HepG2 (cell line): ENCODE data around the gene ERLIN1. TPM values are rescaled to one million over a fixed set of nuclear protein-coding genes. Genes with fewer than 3 reads are reported as not detected.

Experiments used
- CBFB ChIP-seq: sonication (generic); formaldehyde crosslinking; IDR thresholded peaks from 2 replicates; pipeline ENCODE4 v1.4.0; 2020; ENCODE audit warnings: missing genetic modification reagents
- HHEX ChIP-seq: IDR thresholded peaks from 2 replicates; pipeline ENCODE4 v1.6.1; 2016; ENCODE audit warnings: control low read depth
- MAZ ChIP-seq, 2 experiments: sonication (generic) in 1 of 2; formaldehyde crosslinking in 1 of 2; IDR thresholded peaks; 2 replicates each; pipeline versions ENCODE4 v1.5.0 to v1.6.1; 2012 to 2020; ENCODE audit warnings: low read depth in 2 of 2, mild to moderate bottlenecking in 2 of 2, borderline replicate concordance in 1 of 2, improper control_type of control experiment in 1 of 2, low read length in 1 of 2, missing genetic modification reagents in 1 of 2, moderate library complexity in 1 of 2
- MTA1 ChIP-seq: sonication (generic); formaldehyde crosslinking; IDR thresholded peaks from 2 replicates; pipeline ENCODE4 v1.4.0; 2020; ENCODE audit warnings: missing genetic modification reagents, mild to moderate bottlenecking, borderline replicate concordance
- MZF1 ChIP-seq: sonication (generic); formaldehyde crosslinking; IDR thresholded peaks from 2 replicates; pipeline ENCODE4 v1.8.1; 2023; ENCODE audit warnings: mild to moderate bottlenecking, missing genetic modification reagents, borderline replicate concordance
- NR2F6 ChIP-seq, 2 experiments: IDR thresholded peaks; 2 replicates each; pipeline ENCODE4 v1.6.1; 2016; ENCODE audit warnings: antibody characterized with exemption in 1 of 2, mild to moderate bottlenecking in 1 of 2
- RARG ChIP-seq: sonication (generic); formaldehyde crosslinking; IDR thresholded peaks from 2 replicates; pipeline ENCODE4 v1.4.0; 2020; ENCODE audit warnings: low read depth, mild to moderate bottlenecking, missing genetic modification reagents
- SNRNP70 ChIP-seq: fragments of 200-400 bp; formaldehyde crosslinking; IDR thresholded peaks from 2 replicates; pipeline ENCODE4 v1.6.1; 2017; ENCODE audit warnings: mild to moderate bottlenecking, low read depth, low read length, moderate library complexity
- STAT5B ChIP-seq: sonication (generic); formaldehyde crosslinking; IDR thresholded peaks from 2 replicates; pipeline ENCODE4 v1.4.0; 2020; ENCODE audit warnings: missing genetic modification reagents
- TRIM22 ChIP-seq: fragments of 450-650 bp; IDR thresholded peaks from 2 replicates; pipeline ENCODE4 v1.6.1; 2017
- U2AF2 ChIP-seq: fragments of 200-400 bp; formaldehyde crosslinking; IDR thresholded peaks from 2 replicates; pipeline ENCODE4 v1.6.1; 2017; ENCODE audit warnings: low read depth, mild to moderate bottlenecking, low read length
- ZFP90 ChIP-seq: sonication (generic); formaldehyde crosslinking; IDR thresholded peaks from 2 replicates; pipeline ENCODE4 v1.8.0; 2022; ENCODE audit warnings: missing genetic modification reagents, mild to moderate bottlenecking, inconsistent platforms, borderline replicate concordance
- ZNF101 ChIP-seq: sonication (generic); formaldehyde crosslinking; IDR thresholded peaks from 2 replicates; pipeline ENCODE4 v1.4.0; 2020; ENCODE audit warnings: mild to moderate bottlenecking, low read depth, missing genetic modification reagents, borderline replicate concordance
- ZNF317 ChIP-seq: sonication (generic); formaldehyde crosslinking; IDR thresholded peaks from 2 replicates; pipeline ENCODE4 v1.5.0; 2020; ENCODE audit warnings: mild to moderate bottlenecking, missing genetic modification reagents
- ZNF484 ChIP-seq: sonication (generic); formaldehyde crosslinking; IDR thresholded peaks from 2 replicates; pipeline ENCODE4 v1.5.1; 2020; ENCODE audit warnings: mild to moderate bottlenecking, low read depth, missing genetic modification reagents, borderline replicate concordance
- ZNF556 ChIP-seq: sonication (generic); formaldehyde crosslinking; IDR thresholded peaks from 2 replicates; pipeline ENCODE4 v1.4.0; 2020; ENCODE audit warnings: mild to moderate bottlenecking, missing genetic modification reagents, borderline replicate concordance
- ZNF737 ChIP-seq: sonication (generic); formaldehyde crosslinking; IDR thresholded peaks from 2 replicates; pipeline ENCODE4 v1.5.0; 2020; ENCODE audit warnings: missing genetic modification reagents, mild to moderate bottlenecking, borderline replicate concordance
- ZNF740 ChIP-seq: sonication (generic); formaldehyde crosslinking; IDR thresholded peaks from 2 replicates; pipeline ENCODE4 v1.4.0; 2020; ENCODE audit warnings: missing genetic modification reagents
- ZNF749 ChIP-seq: sonication (generic); formaldehyde crosslinking; IDR thresholded peaks from 2 replicates; pipeline ENCODE4 v1.8.0; 2022; ENCODE audit warnings: mild to moderate bottlenecking, missing genetic modification reagents, moderate library complexity, borderline replicate concordance
- ZNF891 ChIP-seq: sonication (generic); formaldehyde crosslinking; IDR thresholded peaks from 2 replicates; pipeline ENCODE4 v1.5.0; 2020; ENCODE audit warnings: mild to moderate bottlenecking, missing genetic modification reagents
- polyA plus RNA-seq, 8 experiments: library from polyadenylated mRNA; depleted of rRNA in 3 of 8; stranded (reverse) in 7 of 8; unstranded in 1 of 8; fragments of >200 nt; fragmentation: Illumina TruSeq in 4 of 8; extraction: Trizol in 4 of 8; gene quantifications; 2 replicates each; pipeline versions ENCODE4 v1.2.1 to v1.2.3, GENCODE V29; 2011 to 2016; ENCODE audit warnings: low read depth in 4 of 8, missing spikeins in 1 of 8, mixed read lengths in 1 of 8; ENCODE audit not compliant: insufficient read depth in 1 of 8
- total RNA-seq, 5 experiments: library from RNA; depleted of rRNA; stranded (reverse); fragments of >200 nt; fragmentation: Illumina TruSeq; extraction: Trizol; gene quantifications; 2 replicates each; pipeline ENCODE4 v1.2.3, GENCODE V29; 2016; ENCODE audit warnings: low read depth in 1 of 5
- TF ChIP-seq, protein P1 (sequence below): sonication (generic); formaldehyde crosslinking; IDR thresholded peaks from 2 replicates; pipeline ENCODE4 v1.5.1; 2020; ENCODE audit warnings: mild to moderate bottlenecking, missing genetic modification reagents, moderate library complexity

The ERLIN1 gene
- total and polyA plus RNA-seq, 2 of the 13 experiments (the other 11 are each of a cell fraction or from before 2014, with no cell fraction given): 56.8 to 69.3 TPM

DNA sequence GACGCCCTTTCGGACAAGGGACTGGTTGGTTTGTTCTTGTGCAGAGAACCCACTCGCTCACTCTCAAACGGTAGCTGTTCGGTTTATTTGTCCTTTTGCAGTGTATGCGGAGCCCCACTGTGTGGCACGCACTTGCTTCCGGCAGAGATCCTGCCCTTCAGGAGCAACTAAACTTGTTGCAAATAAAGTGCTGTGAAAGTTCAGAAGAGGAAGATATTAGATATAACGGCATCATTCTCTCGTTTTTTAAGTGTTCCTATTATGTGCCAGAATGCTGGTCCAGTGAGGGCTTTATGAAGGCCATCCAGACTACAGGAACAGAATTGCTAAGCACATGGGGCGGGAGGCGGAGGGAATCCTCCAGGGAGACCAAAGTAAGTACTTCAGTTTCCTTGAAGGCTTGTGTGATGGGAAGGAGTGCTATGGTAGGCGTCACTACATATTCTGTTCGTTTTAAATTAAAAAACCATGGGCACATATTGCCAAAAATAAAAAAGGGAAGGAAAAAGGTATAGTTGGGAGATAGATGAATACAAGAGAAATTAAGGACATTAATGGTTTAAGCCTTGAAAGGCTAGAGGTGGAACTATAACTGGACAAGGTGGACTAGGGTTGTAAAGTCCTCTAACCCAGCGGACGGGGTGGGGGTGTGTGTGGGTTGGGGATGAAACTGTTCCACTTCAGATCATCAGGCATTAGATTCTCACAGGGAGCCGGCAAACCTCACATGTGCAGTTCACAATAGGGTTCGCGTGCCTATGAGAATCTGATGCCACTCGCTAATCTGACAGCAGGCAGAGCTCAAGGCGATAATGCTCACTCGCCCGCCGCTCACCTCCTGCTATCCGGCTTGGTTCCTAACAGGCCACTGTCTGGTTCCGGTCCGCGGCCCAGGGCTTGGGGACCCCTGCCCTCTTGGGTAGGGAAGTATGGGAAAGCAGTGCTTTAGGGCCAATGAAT, 704 bp upstream of the ERLIN1 start (continued):
- TF ChIP-seq ZFP90 (CRISPR knock-in tag): no peak
- no peak for TF ChIP-seq U2AF2
- TF ChIP-seq RARG (CRISPR knock-in tag): no peak
- TF ChIP-seq ZNF317 (CRISPR knock-in tag): no peak
- no peak for TF ChIP-seq ZNF737 (CRISPR knock-in tag)
- TF ChIP-seq ZNF749 (CRISPR knock-in tag): no peak
- no peak for TF ChIP-seq CBFB
- 0 out of 2 replicates have a peak, but pooled peaks have one; percentile 5 for TF ChIP-seq NR2F6 (IDR thresholded peaks at IDR 0.05)
- 0 out of 2 replicates have a peak, but pooled peaks have one; percentile 5 for TF ChIP-seq NR2F6 (CRISPR knock-in tag; IDR thresholded peaks at IDR 0.05)
- TF ChIP-seq SNRNP70: no peak
- no peak for TF ChIP-seq ZNF101 (CRISPR knock-in tag)
- TF ChIP-seq MZF1 (CRISPR knock-in tag): no peak
- no peak for TF ChIP-seq HHEX (CRISPR knock-in tag)
- TF ChIP-seq TRIM22: no peak
- TF ChIP-seq ZNF891 (CRISPR knock-in tag): no peak; the same call in 1 of the 2 replicates
- TF ChIP-seq, protein P1, sequence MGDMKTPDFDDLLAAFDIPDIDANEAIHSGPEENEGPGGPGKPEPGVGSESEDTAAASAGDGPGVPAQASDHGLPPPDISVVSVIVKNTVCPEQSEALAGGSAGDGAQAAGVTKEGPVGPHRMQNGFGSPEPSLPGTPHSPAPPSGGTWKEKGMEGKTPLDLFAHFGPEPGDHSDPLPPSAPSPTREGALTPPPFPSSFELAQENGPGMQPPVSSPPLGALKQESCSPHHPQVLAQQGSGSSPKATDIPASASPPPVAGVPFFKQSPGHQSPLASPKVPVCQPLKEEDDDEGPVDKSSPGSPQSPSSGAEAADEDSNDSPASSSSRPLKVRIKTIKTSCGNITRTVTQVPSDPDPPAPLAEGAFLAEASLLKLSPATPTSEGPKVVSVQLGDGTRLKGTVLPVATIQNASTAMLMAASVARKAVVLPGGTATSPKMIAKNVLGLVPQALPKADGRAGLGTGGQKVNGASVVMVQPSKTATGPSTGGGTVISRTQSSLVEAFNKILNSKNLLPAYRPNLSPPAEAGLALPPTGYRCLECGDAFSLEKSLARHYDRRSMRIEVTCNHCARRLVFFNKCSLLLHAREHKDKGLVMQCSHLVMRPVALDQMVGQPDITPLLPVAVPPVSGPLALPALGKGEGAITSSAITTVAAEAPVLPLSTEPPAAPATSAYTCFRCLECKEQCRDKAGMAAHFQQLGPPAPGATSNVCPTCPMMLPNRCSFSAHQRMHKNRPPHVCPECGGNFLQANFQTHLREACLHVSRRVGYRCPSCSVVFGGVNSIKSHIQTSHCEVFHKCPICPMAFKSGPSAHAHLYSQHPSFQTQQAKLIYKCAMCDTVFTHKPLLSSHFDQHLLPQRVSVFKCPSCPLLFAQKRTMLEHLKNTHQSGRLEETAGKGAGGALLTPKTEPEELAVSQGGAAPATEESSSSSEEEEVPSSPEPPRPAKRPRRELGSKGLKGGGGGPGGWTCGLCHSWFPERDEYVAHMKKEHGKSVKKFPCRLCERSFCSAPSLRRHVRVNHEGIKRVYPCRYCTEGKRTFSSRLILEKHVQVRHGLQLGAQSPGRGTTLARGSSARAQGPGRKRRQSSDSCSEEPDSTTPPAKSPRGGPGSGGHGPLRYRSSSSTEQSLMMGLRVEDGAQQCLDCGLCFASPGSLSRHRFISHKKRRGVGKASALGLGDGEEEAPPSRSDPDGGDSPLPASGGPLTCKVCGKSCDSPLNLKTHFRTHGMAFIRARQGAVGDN (CRISPR knock-in tag): no peak; the same call in 1 of the 2 replicates
- 0 out of 2 replicates have a peak, but pooled peaks have one; percentile 22 for TF ChIP-seq MTA1
- no peak for TF ChIP-seq MAZ (IDR thresholded peaks at IDR 0.05; ENCODE audit: borderline replicate concordance, low read depth, low read length)
- TF ChIP-seq MAZ (CRISPR knock-in tag; IDR thresholded peaks at IDR 0.05; ENCODE audit: low read depth): no peak
- no peak for TF ChIP-seq ZNF740 (CRISPR knock-in tag)
- TF ChIP-seq ZNF484: no peak
- 0 out of 2 replicates have a peak, but pooled peaks have one; percentile 3 for TF ChIP-seq STAT5B (CRISPR knock-in tag)
- TF ChIP-seq ZNF556 (CRISPR knock-in tag): peak; percentile 64; the same call in 1 of the 2 replicates
